AG09319 (cell line): ENCODE data around the gene SMIM21.

ENCODE experiments used
- DNase-seq: peaks from one replicate; pipeline ENCODE4 v3.0.0-alpha.2; 2010; ENCODE audit warnings: low read depth; ENCODE audit errors: extremely low read depth
- TF ChIP-seq, protein P1 (sequence below): IDR thresholded peaks from 2 replicates; pipeline ENCODE4 v1.5.1; 2011; ENCODE audit warnings: low read depth, mild to moderate bottlenecking, inconsistent platforms, low read length, moderate library complexity

SMIM21 gene

GRCh38 chr18:75467851-75468250 lies 40.3 kb upstream of the SMIM21 start:
- no peak for DNase-seq
- TF ChIP-seq, protein P1, sequence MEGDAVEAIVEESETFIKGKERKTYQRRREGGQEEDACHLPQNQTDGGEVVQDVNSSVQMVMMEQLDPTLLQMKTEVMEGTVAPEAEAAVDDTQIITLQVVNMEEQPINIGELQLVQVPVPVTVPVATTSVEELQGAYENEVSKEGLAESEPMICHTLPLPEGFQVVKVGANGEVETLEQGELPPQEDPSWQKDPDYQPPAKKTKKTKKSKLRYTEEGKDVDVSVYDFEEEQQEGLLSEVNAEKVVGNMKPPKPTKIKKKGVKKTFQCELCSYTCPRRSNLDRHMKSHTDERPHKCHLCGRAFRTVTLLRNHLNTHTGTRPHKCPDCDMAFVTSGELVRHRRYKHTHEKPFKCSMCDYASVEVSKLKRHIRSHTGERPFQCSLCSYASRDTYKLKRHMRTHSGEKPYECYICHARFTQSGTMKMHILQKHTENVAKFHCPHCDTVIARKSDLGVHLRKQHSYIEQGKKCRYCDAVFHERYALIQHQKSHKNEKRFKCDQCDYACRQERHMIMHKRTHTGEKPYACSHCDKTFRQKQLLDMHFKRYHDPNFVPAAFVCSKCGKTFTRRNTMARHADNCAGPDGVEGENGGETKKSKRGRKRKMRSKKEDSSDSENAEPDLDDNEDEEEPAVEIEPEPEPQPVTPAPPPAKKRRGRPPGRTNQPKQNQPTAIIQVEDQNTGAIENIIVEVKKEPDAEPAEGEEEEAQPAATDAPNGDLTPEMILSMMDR = no peak

- TF ChIP-seq, protein P1 = no peak
- no peak for DNase-seq
Observed at GRCh38 chr18:75467281-75467795, 39.8 kb upstream of the SMIM21 start.

GRCh38 chr18:75464356-75464755 lies 36.9 kb upstream of the SMIM21 start:
- TF ChIP-seq, protein P1 = no peak

DNA sequence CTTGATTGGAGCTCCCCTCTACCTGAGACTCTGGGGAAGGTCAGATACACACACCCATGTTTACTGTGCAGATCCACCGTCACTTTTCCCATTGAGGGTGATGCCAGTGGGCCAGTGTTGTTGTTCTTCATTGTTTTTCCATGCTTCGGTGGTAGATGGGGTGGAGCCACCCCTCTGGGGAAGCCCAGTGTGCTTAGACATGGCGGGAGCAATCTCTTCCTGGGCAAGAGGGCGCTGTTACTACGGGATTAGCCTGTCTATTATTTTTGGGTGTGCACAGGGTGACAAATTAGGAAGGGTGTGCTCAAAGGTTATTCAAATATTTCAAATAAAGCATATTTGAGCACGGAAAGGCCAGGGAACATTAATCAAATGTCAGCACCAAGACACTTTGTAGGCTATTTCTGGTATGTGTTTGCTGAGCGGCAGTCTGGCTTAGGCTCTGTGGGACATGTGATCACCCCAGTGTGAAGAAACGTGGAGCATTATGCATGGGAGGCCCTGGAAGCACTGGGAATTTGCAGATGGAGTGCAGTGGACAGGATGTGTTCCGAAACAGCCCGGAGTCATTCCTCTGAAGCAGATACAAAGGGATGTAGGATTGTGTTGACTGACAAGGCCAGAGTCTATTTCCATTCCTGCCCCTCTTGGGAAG lies 34.8 kb upstream of the SMIM21 start:
- TF ChIP-seq, protein P1 = no peak
- no peak for DNase-seq

More at GRCh38 chr18:75464356-75464755, 36.9 kb upstream of the SMIM21 start:
- no peak for DNase-seq

DNA sequence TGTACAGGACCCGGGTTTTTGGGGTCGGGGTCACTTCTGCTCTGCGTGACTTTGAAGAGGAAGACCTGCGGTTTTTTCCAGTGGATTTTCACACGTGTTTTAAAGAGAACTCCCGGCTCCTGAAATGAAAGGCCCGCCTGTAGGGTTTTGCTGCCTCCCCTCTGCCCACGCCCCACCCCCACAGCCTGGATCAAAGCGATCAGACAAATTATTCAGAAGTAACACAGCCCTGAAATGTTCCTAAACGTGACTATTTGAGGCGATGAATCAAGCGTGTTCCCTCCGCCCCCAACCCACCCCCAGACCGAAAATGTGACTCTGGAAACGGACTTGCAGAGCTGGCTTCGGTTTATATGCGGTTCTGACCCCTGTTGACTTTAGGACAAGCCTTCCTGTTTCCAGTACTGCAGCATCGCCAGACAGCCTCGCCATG lies 28.7 kb upstream of the SMIM21 start:
- no peak for DNase-seq

DNA sequence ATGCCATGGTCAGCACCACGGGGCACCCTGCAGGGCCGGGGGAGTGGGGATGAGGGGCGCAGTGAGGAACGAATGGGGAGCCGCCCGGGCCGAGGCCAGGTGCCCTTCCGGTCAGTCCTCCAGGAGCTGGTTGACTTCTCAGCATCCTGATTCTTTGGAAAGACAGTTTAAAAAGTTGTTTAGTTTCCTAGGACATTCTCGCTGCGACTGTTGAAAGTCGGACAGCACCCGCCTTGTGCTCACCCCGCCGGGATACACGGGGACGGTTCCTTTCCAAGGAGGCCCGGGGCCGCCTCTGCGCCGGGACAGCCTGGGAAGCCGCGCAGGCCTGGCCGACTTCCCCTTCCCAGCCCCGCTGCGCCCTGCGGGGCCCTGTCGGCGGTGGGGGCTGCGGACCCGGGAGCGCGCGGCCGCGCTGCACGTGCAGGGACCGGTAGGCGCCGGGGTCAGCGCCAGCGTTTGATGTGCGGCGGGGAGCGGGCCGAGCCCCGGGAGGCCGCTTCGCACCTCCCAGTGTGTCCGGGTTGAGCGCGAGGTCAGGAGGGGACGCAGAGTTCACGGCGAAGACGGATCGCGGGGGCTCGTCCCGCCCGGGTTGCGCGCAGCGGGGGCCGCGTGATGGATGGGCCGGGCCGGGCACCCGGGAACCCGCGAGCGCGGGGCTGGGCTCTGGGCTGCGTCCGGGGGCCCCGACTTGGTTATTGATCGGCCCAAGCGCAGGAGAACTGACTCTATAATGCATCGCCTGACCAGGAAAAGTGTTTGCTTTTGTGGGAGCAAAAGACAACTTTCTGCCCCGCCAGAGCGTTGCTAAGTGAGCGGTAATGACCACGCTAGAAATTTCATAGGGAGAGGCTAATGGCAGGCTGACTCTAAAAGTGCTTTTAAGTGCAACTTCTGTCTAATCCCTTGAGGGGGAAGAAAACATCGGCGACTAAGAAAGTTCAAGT lies 28.0 kb upstream of the SMIM21 start:
- DNase-seq = no peak
- TF ChIP-seq, protein P1 = no peak

More for the DNA sequence above, 28.7 kb upstream of the SMIM21 start:
- TF ChIP-seq, protein P1 = no peak
